ENCODE data around the gene SORCS1.

- no peak for TF ChIP-seq CTCF (IDR thresholded peaks at IDR 0.05; ENCODE audit: low read depth, low read length, poor library complexity, severe bottlenecking)
- TF ChIP-seq EZH2phosphoT487 (IDR thresholded peaks at IDR 0.05; ENCODE audit: borderline replicate concordance, low read length), result no peak
Observed at GRCh38 chr10:106741006-106741530, 423.4 kb downstream of the SORCS1 start.
